Keratinocyte (primary cell): ENCODE measurements around the gene DLG5. TPM values are rescaled to one million over a fixed set of nuclear protein-coding genes. Genes with fewer than 3 reads are reported as not detected.

ENCODE experiments used
- DNase-seq: peaks from one replicate; pipeline ENCODE4 v3.0.0-alpha.2; 2011; ENCODE audit warnings: low read depth, missing footprints, low spot score
- FAIRE-seq: peaks from 2 replicates; lab custom pipeline; 2011; peaks lifted over from hg19 to GRCh38; lab: Jason Lieb, UNC
- H2AFZ ChIP-seq: 2 replicates; pipeline ENCODE4 v1.6.0; 2012; ENCODE audit warnings: low read length, control low read depth, inconsistent platforms; ENCODE audit not compliant: control insufficient read depth
- H3K27ac ChIP-seq: 2 replicates; pipeline ENCODE4 v1.5.1; 2011; ENCODE audit warnings: low read length; ENCODE audit not compliant: control insufficient read depth, insufficient read depth
- H3K27me3 ChIP-seq: 3 replicates; pipeline ENCODE4 v1.6.0; 2011; ENCODE audit warnings: low read length; ENCODE audit not compliant: control insufficient read depth, insufficient read depth; ENCODE audit errors: extremely low read depth
- H3K36me3 ChIP-seq, 2 experiments: 2 replicates in 1 of 2; 3 replicates in 1 of 2; pipeline ENCODE4 v1.5.1; 2011; ENCODE audit warnings: low read length in 2 of 2, mild to moderate bottlenecking in 1 of 2; ENCODE audit not compliant: control insufficient read depth in 2 of 2, insufficient read depth in 2 of 2; ENCODE audit errors: extremely low read depth in 1 of 2
- H3K4me1 ChIP-seq: 3 replicates; pipeline ENCODE4 v1.5.1; 2011; ENCODE audit warnings: low read length; ENCODE audit not compliant: control insufficient read depth, insufficient read depth; ENCODE audit errors: extremely low read depth
- H3K4me2 ChIP-seq: 3 replicates; pipeline ENCODE4 v1.6.0; 2011; ENCODE audit warnings: low read depth, low read length; ENCODE audit not compliant: control insufficient read depth, insufficient read depth; ENCODE audit errors: extremely low read depth
- H3K4me3 ChIP-seq, 3 experiments: fragments of 200-600 bp in 1 of 3; sonication (generic) in 1 of 3; 2 replicates in 2 of 3; 3 replicates in 1 of 3; pipeline ENCODE4 v1.5.1; 2011 to 2016; ENCODE audit warnings: low read length in 3 of 3, mild to moderate bottlenecking in 3 of 3, control low read depth in 2 of 3, inconsistent platforms in 1 of 3, low read depth in 1 of 3, mixed read lengths in 1 of 3, mixed run types in 1 of 3, moderate library complexity in 1 of 3; ENCODE audit not compliant: control insufficient read depth in 2 of 3, insufficient read depth in 2 of 3; ENCODE audit errors: extremely low read depth in 1 of 3
- H3K79me2 ChIP-seq: 2 replicates; pipeline ENCODE4 v1.6.0; 2012; ENCODE audit warnings: low read length; ENCODE audit not compliant: control insufficient read depth, insufficient read depth
- H3K9ac ChIP-seq: 3 replicates; pipeline ENCODE4 v1.6.0; 2011; ENCODE audit warnings: low read length; ENCODE audit not compliant: control insufficient read depth, insufficient read depth; ENCODE audit errors: extremely low read depth
- H3K9me1 ChIP-seq: 3 replicates; pipeline ENCODE4 v1.6.0; 2011; ENCODE audit warnings: low read length; ENCODE audit not compliant: control insufficient read depth, insufficient read depth; ENCODE audit errors: extremely low read depth
- H3K9me3 ChIP-seq: 2 replicates; pipeline ENCODE4 v1.5.1; 2012; ENCODE audit warnings: low read depth, low read length; ENCODE audit not compliant: control insufficient read depth
- H4K20me1 ChIP-seq: 3 replicates; pipeline ENCODE4 v1.6.0; 2011; ENCODE audit warnings: low read length; ENCODE audit not compliant: control insufficient read depth, insufficient read depth; ENCODE audit errors: extremely low read depth
- CTCF ChIP-seq, 3 experiments: IDR thresholded peaks in 1 of 3; conservative IDR thresholded peaks in 1 of 3; optimal IDR thresholded peaks in 1 of 3; 2 replicates in 2 of 3; 3 replicates in 1 of 3; pipeline versions ENCODE3 to v1.5.1; 2011; ENCODE audit warnings: low read length in 3 of 3, mild to moderate bottlenecking in 3 of 3, moderate library complexity in 2 of 3, control low read depth in 1 of 3, inconsistent platforms in 1 of 3; ENCODE audit not compliant: insufficient read depth in 2 of 3; ENCODE audit errors: extremely low read depth in 1 of 3
- EZH2 ChIP-seq: IDR thresholded peaks from one replicate; pipeline ENCODE4 v1.6.1; 2012; ENCODE audit warnings: inconsistent platforms, mild to moderate bottlenecking, low read length, moderate library complexity
- dilution Hi-C: fragments of 300-500 bp; cut with MboI; formaldehyde crosslinking; loops from one replicate; pipeline ENCODE4 v1.7.0; 2020; ENCODE audit warnings: low sequenced_read_pairs; ENCODE audit not compliant: extremely low pct_ligation_motif_present
- polyA plus RNA-seq, 5 experiments: library from polyadenylated mRNA; depleted of rRNA in 3 of 5; stranded (reverse) in 3 of 5; stranded (forward) in 1 of 5; unstranded in 1 of 5; fragments of >200 nt; gene quantifications; 1 replicate in 1 of 5; 2 replicates in 3 of 5; 3 replicates in 1 of 5; pipeline versions ENCODE4 v1.2.1 to v1.2.3, GENCODE V29; 2011 to 2012; ENCODE audit warnings: missing spikeins in 2 of 5, low read depth in 1 of 5, low replicate concordance in 1 of 5

Gene DLG5
- polyA plus RNA-seq, 1 donor (not counting 4 experiments of a cell fraction or from before 2014, with no cell fraction given) = 17.2 TPM

DNA sequence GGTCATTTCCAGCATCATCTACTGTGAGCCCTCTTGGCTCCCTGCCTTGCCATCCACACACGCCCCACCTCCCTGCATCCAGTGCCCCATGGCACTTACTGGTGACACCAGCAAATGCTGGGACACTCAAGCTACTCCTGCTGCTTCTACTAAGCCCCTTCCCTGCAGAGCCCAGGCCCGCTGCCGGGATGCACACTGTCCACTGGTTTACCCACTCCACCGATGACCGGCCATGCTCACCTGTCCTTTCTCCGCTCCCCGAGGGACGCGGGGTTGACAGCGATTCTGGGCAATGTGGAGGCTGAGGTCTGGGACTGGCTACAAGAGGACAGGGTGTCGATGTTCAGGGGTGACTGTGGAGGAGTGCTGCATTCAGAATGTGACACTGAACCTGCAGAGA lies 110.2 kb downstream of the DLG5 start:
- Histone ChIP-seq H3K36me3 (peaks cover 42 to 56% of the 10 kb centered on the region in 2 experiments), H3K27ac (no peak overlapping the region), H2AFZ (no peak overlapping the region), H3K9ac (no peak overlapping the region), H3K27me3 (no peaks in the 10 kb centered on the region), H3K4me2 (no peak overlapping the region), H3K4me3 (no peak overlapping the region), H3K9me3 (no peaks in the 10 kb centered on the region), H3K9me1 (peaks cover 2% of the 10 kb centered on the region), H3K79me2 (no peaks in the 10 kb centered on the region), H4K20me1 (no peaks in the 10 kb centered on the region), H3K4me1 (peaks cover 24% of the 10 kb centered on the region)
- dilution Hi-C loops = no loop called here
- no peak for FAIRE-seq
- TF ChIP-seq CTCF (optimal IDR thresholded peaks at IDR 0.05 in 1 of 3, IDR thresholded peaks at IDR 0.05 in 1 of 3, conservative IDR thresholded peaks at IDR 0.05 in 1 of 3; ENCODE audit: extremely low read depth in 1 of 3, insufficient read depth in 2 of 3, low read length in 3 of 3) = no peak
- no peak for TF ChIP-seq EZH2
- no peak for DNase-seq

GRCh38 chr10:77812741-77813140 lies 113.8 kb downstream of the DLG5 start:
- H3K4me3 ChIP-seq = no peak overlapping the region
- H3K9me1 ChIP-seq = no peaks in the 10 kb centered on the region
- no peak for DNase-seq
- no peaks in the 10 kb centered on the region for H4K20me1 ChIP-seq
- no peaks in the 10 kb centered on the region for H3K4me1 ChIP-seq
- H3K27me3 ChIP-seq = no peaks in the 10 kb centered on the region
- peaks cover 47 to 54% of the 10 kb centered on the region in 2 experiments for H3K36me3 ChIP-seq
- no peak for FAIRE-seq
- H3K9ac ChIP-seq = no peak overlapping the region
- dilution Hi-C loops = no loop called here
- H3K79me2 ChIP-seq = no peaks in the 10 kb centered on the region
- TF ChIP-seq EZH2 (no peak), CTCF (optimal IDR thresholded peaks at IDR 0.05 in 1 of 3, IDR thresholded peaks at IDR 0.05 in 1 of 3, conservative IDR thresholded peaks at IDR 0.05 in 1 of 3; ENCODE audit: extremely low read depth in 1 of 3, insufficient read depth in 2 of 3, low read length in 3 of 3) (no peak)
- no peaks in the 10 kb centered on the region for H3K9me3 ChIP-seq
- H2AFZ ChIP-seq = no peak overlapping the region
- no peak overlapping the region for H3K27ac ChIP-seq
- H3K4me2 ChIP-seq = no peak overlapping the region
